Keratinocyte (primary cell): ENCODE data around the gene SIM1.

ENCODE experiments used
- EZH2 ChIP-seq: IDR thresholded peaks from one replicate; pipeline ENCODE4 v1.6.1; 2012; ENCODE audit warnings: inconsistent platforms, mild to moderate bottlenecking, low read length, moderate library complexity
- TF ChIP-seq, protein P1 (sequence below), 3 experiments: IDR thresholded peaks in 1 of 3; conservative IDR thresholded peaks in 1 of 3; optimal IDR thresholded peaks in 1 of 3; 2 replicates in 2 of 3; 3 replicates in 1 of 3; pipeline versions ENCODE3 to v1.5.1; 2011; ENCODE audit warnings: low read length in 3 of 3, mild to moderate bottlenecking in 3 of 3, moderate library complexity in 2 of 3, control low read depth in 1 of 3, inconsistent platforms in 1 of 3; ENCODE audit not compliant: insufficient read depth in 2 of 3; ENCODE audit errors: extremely low read depth in 1 of 3

DNA sequence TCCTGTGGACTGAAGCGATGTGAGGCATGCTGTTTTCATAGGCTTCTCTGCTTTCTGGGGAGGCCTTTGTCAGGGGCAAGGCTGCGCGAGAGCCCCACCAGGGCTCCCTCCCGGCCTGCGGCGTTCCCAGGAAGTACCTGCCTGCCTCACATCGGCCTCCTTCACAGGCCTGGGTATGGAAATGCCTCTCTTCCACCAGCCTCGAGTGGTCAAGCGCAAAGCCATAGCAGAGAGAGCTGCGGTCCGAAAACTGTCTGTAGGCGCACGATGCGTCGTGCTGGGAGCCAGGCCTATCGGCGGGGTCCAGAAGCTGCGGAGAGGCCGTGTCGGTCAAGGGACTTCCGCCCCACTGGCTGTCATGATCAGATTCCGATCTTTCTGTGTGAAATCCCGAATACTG is 71.2 kb downstream of the SIM1 start:
- TF ChIP-seq, protein P1, sequence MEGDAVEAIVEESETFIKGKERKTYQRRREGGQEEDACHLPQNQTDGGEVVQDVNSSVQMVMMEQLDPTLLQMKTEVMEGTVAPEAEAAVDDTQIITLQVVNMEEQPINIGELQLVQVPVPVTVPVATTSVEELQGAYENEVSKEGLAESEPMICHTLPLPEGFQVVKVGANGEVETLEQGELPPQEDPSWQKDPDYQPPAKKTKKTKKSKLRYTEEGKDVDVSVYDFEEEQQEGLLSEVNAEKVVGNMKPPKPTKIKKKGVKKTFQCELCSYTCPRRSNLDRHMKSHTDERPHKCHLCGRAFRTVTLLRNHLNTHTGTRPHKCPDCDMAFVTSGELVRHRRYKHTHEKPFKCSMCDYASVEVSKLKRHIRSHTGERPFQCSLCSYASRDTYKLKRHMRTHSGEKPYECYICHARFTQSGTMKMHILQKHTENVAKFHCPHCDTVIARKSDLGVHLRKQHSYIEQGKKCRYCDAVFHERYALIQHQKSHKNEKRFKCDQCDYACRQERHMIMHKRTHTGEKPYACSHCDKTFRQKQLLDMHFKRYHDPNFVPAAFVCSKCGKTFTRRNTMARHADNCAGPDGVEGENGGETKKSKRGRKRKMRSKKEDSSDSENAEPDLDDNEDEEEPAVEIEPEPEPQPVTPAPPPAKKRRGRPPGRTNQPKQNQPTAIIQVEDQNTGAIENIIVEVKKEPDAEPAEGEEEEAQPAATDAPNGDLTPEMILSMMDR (optimal IDR thresholded peaks at IDR 0.05 in 1 of 3, IDR thresholded peaks at IDR 0.05 in 1 of 3, conservative IDR thresholded peaks at IDR 0.05 in 1 of 3; ENCODE audit: extremely low read depth in 1 of 3, insufficient read depth in 2 of 3, low read length in 3 of 3) = no peak
- no peak for TF ChIP-seq EZH2
